ENCODE data around the gene KRTAP5-2.

KRTAP5-2 gene

DNA sequence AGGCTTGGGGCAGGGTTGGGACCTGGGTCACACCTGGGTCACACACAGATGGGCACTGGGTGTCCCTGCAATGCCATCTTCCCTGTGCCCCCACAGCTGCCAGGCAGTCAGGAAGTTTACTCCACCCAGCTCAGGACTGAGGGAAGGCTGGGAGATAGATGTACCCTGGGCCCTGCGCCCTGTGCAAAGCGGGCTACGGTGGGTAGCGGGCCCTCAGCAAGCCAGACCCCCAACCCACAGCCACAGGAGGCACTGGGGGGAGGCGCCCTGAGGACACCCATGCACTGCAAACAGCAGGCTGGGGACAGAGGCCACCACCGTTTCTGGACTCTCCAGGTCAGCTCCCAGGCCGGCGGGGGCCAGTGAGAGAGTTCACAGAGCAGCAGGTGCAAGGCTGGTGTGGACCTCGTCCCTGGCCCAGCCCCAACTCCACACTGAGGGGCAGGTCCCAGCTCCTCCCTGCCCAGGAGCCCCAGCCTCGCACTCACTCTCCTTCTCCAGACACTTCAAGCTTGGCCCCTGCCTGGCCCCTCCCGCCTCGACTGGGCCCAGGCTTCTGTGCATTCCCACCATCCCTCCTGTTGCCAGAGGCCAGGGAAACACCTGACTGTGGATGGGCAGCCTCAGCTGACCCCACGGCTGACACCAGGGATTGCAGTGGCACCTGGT lies 30.9 kb downstream of the KRTAP5-2 start:
- DNase-seq (ENCODE audit: low spot score): no peak

- DNase-seq (ENCODE audit: low spot score): no peak
Observed at GRCh38 chr11:1566381-1567051, 31.6 kb downstream of the KRTAP5-2 start.

DNA sequence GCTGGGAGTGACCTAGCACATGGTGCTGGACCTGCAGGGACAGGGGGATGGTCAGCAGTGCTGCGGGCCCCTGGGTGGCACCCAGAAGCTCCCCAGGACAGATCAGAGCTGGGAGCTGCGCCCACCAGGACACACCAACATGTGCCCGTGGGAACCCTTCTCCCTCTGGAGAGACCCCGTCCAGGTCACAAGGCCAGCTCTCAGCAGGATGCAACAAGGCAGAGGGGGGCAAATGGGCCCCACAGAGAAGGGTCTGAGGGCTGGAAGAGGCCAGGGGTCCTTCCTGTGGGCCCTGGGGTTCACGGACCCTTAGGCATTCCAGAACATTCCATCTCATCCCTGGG lies 32.2 kb downstream of the KRTAP5-2 start:
- DNase-seq (ENCODE audit: low spot score): no peak

DNA sequence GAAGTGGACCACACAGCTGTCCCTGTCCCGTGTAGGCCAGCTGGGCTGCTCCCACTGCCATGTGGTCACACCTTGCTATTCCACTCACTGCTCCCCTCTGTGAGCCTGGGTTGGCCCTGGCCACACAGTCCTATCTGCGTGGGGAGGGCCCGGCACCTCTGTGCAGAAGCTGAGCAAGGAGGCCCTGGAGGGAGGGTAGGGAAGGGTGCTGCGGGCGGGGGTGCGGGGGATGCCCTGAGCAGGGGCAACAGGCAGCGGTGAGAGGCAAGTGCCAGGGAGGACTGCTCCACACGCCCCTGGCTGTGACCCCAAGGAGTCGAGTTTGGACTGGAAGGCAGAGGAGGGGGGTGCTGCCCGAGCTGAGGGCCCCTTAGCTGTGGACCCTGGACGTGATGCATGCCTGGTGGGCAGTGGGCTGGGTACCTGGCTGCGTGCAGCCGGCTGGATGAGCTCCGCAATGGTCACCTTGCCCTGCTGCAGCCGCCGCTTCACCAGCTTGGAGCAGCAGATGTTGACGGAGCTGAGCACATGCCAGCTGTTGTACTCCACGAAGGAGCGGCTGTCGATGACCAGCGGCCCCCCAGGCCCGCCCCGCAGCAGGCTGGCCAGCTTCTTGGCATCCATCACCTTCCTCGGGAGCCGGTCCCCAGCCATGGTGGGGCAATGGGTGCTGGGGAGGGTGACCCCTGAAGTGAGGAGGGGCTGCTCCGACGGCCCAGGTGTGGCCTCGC lies 32.8 kb downstream of the KRTAP5-2 start:
- DNase-seq (ENCODE audit: low spot score): no peak

DNA sequence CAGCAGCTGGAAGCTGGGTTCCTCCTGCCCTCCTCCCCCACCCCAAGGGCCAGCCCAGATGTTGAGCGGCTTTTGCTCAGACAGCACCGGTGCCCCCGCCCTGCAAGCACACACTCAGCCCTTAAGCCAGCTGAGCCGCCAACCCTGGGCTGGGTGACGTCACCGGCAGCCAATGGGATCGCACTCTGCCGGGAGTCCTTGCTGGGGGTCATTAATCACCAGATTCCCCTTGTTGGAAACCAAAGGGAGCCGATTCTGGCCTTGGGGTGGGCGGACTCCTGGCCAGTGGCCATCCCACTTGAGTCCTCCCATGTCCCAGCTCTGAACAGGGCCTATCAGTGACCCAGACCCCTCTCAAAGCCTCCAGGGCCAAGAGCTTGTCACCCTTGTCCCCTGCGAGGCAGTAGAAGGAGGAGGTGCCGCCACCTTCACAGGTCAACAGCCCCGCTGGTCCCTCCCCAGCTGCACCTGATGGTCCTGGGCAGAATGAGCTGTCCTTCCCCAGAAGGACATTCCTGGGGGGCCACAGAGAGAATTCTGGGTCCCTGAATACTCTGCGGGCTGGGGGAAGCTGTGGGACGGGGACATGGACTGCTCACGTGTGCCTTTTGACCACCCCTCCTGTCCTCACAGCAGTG lies 33.4 kb downstream of the KRTAP5-2 start:
- DNase-seq (ENCODE audit: low spot score): peak; percentile 62

DNA sequence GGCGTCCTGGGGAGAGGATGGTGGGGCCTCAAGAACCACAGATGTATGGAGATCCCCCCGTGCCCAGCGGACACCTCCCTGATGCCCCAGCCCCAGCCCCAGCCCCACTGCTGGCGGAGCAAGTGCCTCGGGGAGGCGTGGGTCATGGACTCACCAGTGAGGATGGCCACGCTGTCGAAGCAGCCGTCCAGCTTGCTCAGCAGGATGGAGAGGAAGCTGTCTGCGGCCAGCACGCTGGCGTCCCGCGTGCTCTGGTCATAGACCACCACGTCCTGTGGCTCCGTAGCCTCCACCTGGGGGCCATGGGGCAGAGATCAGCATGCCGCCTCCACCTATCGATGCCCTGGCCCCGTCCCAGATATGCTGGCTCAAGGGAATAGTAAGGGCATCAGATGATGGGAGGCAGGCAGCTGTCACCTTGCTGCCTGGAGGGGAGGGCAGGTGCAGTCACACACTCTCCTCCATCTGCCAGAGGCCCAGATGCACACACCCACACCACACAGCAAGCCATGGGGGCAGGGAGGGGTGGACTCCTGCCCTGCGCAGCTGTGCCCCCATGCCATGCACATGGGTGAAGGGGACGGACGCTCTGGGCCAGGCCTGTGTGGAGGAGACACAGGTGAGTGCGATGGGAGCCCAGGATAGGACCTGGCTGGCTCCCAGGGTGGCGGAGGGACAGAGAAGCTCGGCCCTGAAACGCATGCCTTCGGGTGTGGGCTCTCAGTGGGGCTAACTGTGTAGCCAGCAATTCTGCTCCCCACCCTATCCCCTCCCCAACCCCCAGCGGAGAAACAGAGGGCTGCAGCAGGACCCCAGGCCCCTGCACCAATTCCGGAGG lies 34.2 kb downstream of the KRTAP5-2 start:
- no peak for DNase-seq (ENCODE audit: low spot score)

DNA sequence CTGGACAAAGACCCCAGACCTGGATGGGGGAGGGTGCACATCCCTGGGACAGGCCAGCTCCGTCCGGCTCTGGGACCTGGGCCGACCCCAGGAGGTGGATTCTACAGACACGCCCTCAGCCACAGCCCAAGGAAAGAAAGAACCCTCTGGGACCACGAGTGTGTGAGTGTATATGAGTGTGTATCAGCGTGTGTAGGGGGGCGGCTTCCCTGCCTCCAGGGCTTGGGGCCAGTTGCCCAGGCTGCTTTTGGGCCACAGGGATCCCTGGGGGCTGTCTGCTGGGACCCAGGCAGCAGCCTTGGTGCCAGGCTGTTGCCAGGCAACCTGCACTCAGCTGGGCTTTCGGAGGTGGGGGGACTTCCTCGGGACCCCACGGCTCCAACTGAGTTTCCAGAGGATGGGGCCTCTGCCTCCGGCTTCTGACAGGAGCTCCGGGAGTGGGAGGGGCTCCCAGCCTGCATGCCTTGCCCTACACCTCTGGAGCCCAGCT lies 34.9 kb downstream of the KRTAP5-2 start:
- no peak for DNase-seq (ENCODE audit: low spot score)

DNA sequence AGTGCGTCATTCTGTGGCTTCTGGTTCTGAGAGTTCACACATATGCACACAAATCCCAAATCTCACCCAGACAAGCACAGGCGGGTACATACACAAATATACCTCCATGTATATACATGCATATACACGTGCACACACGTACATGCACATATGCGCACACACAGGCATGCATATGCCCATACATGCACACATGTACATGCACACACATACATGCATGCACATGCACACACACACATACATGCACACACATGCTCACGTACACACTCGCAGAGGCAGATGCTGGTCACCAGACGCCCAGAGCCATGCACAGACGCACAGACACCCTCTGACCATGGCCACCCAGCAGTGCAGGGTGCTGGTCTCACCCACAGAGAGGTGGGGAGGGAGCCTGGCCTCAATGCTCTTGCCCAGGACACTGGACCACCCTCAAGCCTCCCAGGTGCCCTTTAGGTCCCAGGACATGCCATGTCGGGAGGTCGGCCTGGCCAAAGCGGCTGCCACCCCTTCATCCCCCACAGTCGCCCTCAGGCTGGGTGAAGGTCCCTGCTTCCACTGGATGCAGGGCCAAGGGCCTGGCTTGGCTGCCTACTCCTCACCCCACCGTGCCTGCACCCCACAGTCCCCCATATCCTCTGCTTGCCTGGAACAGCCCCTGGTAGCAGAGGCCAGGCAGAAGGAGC lies 35.5 kb downstream of the KRTAP5-2 start:
- no peak for DNase-seq (ENCODE audit: low spot score)

DNA sequence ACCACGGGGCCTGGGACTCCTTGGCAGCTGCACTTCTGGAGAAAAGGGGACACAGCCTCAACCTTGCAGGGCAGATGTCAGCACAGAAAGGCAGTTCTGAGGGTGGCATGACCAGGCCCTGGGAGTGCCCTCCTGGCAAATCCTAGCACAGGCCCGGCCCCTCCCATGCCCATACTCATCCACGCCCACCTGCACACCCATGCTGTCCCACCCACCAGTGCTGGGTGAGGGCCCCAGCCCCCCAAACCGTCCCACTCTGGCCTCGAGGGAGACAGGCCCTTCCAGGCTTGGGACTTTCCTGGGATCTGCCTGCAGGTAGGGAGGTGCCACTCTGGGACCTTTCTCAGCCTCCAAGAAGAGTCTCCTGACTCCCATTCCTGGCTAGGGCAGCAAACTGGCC lies 36.1 kb downstream of the KRTAP5-2 start:
- no peak for DNase-seq (ENCODE audit: low spot score)

- DNase-seq (ENCODE audit: low spot score): no peak
Observed at GRCh38 chr11:1561266-1561665, 36.8 kb downstream of the KRTAP5-2 start.

DNA sequence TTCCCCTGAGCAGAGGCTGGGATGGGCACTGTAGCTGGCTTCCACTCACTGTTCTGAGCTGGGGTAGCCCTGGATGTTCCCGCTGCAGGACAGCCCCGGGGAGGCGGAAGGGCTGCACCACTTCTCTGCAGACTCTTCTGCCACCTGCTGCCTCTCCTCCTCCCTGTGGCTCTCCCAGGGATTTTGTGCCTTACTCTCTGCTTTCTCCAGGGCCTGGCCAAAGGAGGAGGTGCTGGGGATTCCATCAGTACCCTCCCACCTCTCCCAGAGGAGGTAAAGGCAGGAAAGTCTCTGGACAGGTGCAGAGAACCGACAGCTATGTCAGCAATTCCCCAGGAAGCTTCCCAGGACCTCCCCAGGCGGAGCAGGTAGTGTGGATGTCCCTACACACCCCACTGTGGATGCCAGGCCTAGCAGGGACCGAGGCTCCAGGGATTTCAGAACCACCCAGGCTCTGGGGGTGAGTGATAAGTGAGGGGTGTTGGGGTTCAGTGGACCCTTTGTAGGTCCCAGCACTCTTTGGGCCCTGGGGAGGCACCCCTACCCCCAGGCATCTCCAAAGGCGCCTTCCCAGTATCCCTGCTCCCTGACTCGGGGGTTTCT lies 37.3 kb downstream of the KRTAP5-2 start:
- DNase-seq (ENCODE audit: low spot score): no peak

- no peak for DNase-seq (ENCODE audit: low spot score)
Observed at GRCh38 chr11:1560002-1560648, 38.0 kb downstream of the KRTAP5-2 start.

- no peak for DNase-seq (ENCODE audit: low spot score)
Observed at GRCh38 chr11:1559111-1559951, 38.8 kb downstream of the KRTAP5-2 start.

- DNase-seq (ENCODE audit: low spot score): no peak
Observed at GRCh38 chr11:1558775-1559110, 39.4 kb downstream of the KRTAP5-2 start.

DNA sequence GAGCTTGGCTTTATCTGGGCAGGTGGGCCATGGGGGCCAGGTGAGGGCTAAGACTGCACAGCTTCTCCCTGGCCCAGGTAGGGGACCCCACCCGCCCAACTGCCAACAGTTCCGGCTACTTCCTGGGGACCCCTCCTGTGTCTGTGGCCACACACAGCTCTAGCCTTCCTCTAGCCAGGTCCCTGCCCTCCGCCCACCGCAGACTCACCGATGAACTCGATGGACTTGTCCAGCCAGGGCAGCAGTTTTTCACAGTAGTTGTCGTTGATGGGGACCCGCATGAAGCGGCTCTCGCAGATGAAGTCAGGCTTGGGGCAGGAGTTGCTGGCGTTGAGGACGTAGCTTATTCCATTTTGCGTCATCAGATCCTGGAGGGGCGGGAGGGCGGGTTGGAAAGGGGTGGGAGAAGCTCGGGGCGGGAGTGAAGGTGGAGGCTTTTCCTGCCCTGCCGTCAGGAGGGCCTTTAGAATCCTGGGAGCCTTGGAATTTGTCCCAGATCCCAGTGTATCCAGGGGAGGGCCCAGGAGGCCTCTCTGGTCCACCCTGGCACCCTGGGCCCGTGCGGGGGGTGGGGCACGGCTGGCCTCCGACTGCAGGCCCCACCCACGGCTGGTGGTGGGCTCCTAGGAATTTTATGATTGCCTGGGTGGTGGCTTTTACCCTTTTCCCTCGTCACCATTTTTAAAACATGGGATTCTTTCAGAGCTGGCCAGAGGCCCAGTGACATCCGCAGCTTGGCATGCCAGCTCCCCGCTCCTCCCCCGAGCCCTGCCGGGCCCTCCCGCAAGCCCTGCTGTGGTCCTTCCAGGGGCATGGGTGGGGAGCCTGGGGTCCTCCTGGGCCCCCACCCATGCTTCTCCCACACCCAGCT lies 40.0 kb downstream of the KRTAP5-2 start:
- DNase-seq (ENCODE audit: low spot score): no peak

GRCh38 chr11:1557051-1557884 lies 40.8 kb downstream of the KRTAP5-2 start:
- no peak for DNase-seq (ENCODE audit: low spot score)

DNA sequence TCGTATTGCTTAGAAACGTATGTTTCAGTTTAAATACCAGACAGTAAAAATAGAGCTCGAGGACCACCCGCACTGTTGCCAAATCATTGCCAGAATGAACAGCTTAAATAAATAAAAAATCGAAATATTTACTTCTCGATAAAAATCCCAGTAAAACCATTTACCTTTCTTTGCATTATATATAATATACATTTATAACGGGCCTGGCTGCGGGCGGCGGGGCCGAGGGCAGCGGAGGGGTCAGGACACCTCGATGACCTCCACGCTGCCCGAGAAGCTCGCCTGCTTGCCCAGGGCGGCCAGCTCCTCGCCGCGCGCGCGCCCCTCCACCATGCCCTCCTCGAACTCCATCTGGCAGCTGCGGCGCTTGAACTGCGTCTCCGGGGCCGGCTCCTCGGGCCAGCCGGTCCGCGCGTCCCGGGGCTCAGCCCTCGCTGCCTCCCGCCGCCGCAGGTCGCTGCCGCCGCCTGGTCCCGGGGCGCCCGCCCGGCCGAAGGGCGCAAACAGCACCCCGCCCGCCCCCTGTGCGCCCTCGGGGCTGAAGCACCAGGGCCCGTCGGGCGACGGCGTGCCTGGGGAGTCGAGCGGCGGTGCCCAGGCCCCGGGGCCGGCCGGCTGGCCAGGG lies 41.7 kb downstream of the KRTAP5-2 start:
- DNase-seq (ENCODE audit: low spot score): no peak

Measured in kidney capillary endothelial cell (primary cell).